GM12878 (cell line): ENCODE measurements around the gene CA11. TPM values are rescaled to one million over a fixed set of nuclear protein-coding genes. Genes with fewer than 3 reads are reported as not detected.

Experiments
- ATAC-seq: fragments of 200-7000 bp; cut with Tn5 transposase; 3 replicates; pipeline ENCODE4 v1.9.1; 2020; ENCODE audit warnings: mild to moderate bottlenecking, moderate library complexity
- BruUV-seq: library from RNA; stranded (reverse); fragments of 400-500 nt; replicated peaks from 2 replicates; lab custom pipeline; 2021; lab: Mats Ljungman, UMichigan
- CTCF ChIA-PET: fragments of 300-600 bp; sonication (Branson Sonifier 250); formaldehyde crosslinking; extraction: SDS; loops from one replicate; lab custom pipeline; 2021; ENCODE audit warnings: inconsistent platforms; lab: Yijun Ruan, JAX
- POLR2A ChIA-PET: fragments of 350-600 bp; formaldehyde crosslinking; extraction: SDS; loops from one replicate; lab custom pipeline; 2021; ENCODE audit warnings: inconsistent platforms; lab: Charles Lee
- RAD21 ChIA-PET: fragments of 300-600 bp; sonication (Branson Sonifier 250); formaldehyde crosslinking; loops from one replicate; lab custom pipeline; 2023; ENCODE audit warnings: antibody characterized with exemption; ENCODE audit not compliant: unreplicated experiment; lab: Charles Lee
- SMC1A ChIA-PET: fragments of 300-600 bp; sonication (Branson Sonifier 250); formaldehyde crosslinking; loops from one replicate; lab custom pipeline; 2023; ENCODE audit not compliant: unreplicated experiment, uncharacterized antibody; lab: Charles Lee
- DNase-seq: peaks from one replicate; pipeline ENCODE4 v3.0.0-alpha.2; 2011; ENCODE audit warnings: low read depth, low spot score
- FAIRE-seq: peaks from 3 replicates; lab custom pipeline; 2011; peaks lifted over from hg19 to GRCh38; lab: Jason Lieb, UNC
- H2AFZ ChIP-seq: 2 replicates; pipeline ENCODE4 v1.6.0; 2011; ENCODE audit warnings: low read depth, low read length, control low read depth; ENCODE audit not compliant: control insufficient read depth
- H3K27ac ChIP-seq: 2 replicates; pipeline ENCODE4 v1.5.1; 2011; ENCODE audit warnings: control low read depth; ENCODE audit not compliant: control insufficient read depth, insufficient read depth
- H3K27me3 ChIP-seq, 2 experiments: replicated peaks in 1 of 2; 2 replicates each; pipeline versions ENCODE4 v1.6.0 to v1.6.1; 2011; ENCODE audit warnings: low read length in 1 of 2; ENCODE audit not compliant: control insufficient read depth in 2 of 2, insufficient read depth in 2 of 2
- H3K36me3 ChIP-seq, 2 experiments: 2 replicates each; pipeline ENCODE4 v1.5.1; 2011; ENCODE audit warnings: low read length in 1 of 2; ENCODE audit not compliant: control insufficient read depth in 2 of 2, insufficient read depth in 2 of 2
- H3K4me1 ChIP-seq: 2 replicates; pipeline ENCODE4 v1.6.1; 2011; ENCODE audit warnings: mild to moderate bottlenecking, low read length, moderate library complexity, mixed read lengths; ENCODE audit not compliant: control insufficient read depth, insufficient read depth
- H3K4me2 ChIP-seq: 2 replicates; pipeline ENCODE4 v1.6.0; 2011; ENCODE audit warnings: control low read depth; ENCODE audit not compliant: control insufficient read depth, insufficient read depth
- H3K4me3 ChIP-seq: fragments of 200-600 bp; sonication (generic); 2 replicates; pipeline ENCODE4 v1.5.1; 2016
- H3K79me2 ChIP-seq: 2 replicates; pipeline ENCODE4 v1.6.0; 2011; ENCODE audit warnings: low read length; ENCODE audit not compliant: control insufficient read depth, insufficient read depth
- H3K9ac ChIP-seq: 2 replicates; pipeline ENCODE4 v1.8.0; 2011; ENCODE audit warnings: low read length, control low read depth, mixed read lengths; ENCODE audit not compliant: control insufficient read depth, insufficient read depth
- H3K9me3 ChIP-seq: replicated peaks from 3 replicates; pipeline ENCODE4 v1.5.1; 2011; ENCODE audit warnings: mild to moderate bottlenecking, low read length; ENCODE audit not compliant: control insufficient read depth, insufficient read depth
- H4K20me1 ChIP-seq: 2 replicates; pipeline ENCODE4 v1.6.0; 2011; ENCODE audit not compliant: control insufficient read depth, insufficient read depth
- CREB1 ChIP-seq: IDR thresholded peaks from 2 replicates; pipeline ENCODE4 v1.6.1; 2012; ENCODE audit warnings: low read depth, mild to moderate bottlenecking, inconsistent platforms
- EZH2 ChIP-seq: IDR thresholded peaks from 2 replicates; pipeline ENCODE4 v1.6.1; 2012; ENCODE audit warnings: low read depth, mild to moderate bottlenecking, control low read depth, inconsistent platforms, low read length, borderline replicate concordance; ENCODE audit not compliant: control insufficient read depth
- KAT2A ChIP-seq: conservative IDR thresholded peaks from 2 replicates; pipeline ENCODE4 v1.6.1; 2011; ENCODE audit warnings: low read depth, low read length; ENCODE audit not compliant: control insufficient read depth
- MAX ChIP-seq: IDR thresholded peaks from 2 replicates; pipeline ENCODE4 v1.6.1; 2012; ENCODE audit warnings: low read depth, low read length, improper control_type of control experiment
- MLLT1 ChIP-seq: fragments of 450-650 bp; IDR thresholded peaks from 2 replicates; pipeline ENCODE4 v1.6.1; 2016; ENCODE audit warnings: mild to moderate bottlenecking
- MTA3 ChIP-seq: IDR thresholded peaks from 2 replicates; pipeline ENCODE4 v1.6.1; 2012; ENCODE audit warnings: low read length, inconsistent platforms, borderline replicate concordance
- NFXL1 ChIP-seq: fragments of 450-650 bp; IDR thresholded peaks from 2 replicates; pipeline ENCODE4 v1.6.1; 2017; ENCODE audit warnings: antibody characterized with exemption, mild to moderate bottlenecking, borderline replicate concordance
- NKRF ChIP-seq: fragments of 450-650 bp; conservative IDR thresholded peaks from 2 replicates; pipeline ENCODE4 v1.6.1; 2017; ENCODE audit warnings: mild to moderate bottlenecking, moderate library complexity
- NR2C2 ChIP-seq: IDR thresholded peaks from 2 replicates; pipeline ENCODE4 v1.6.1; 2011; ENCODE audit warnings: borderline replicate concordance, low read depth; ENCODE audit not compliant: control insufficient read depth, insufficient read length
- RAD21 ChIP-seq: IDR thresholded peaks from 2 replicates; pipeline ENCODE4 v1.6.1; 2011; ENCODE audit warnings: mild to moderate bottlenecking, low read depth, low read length, moderate library complexity; ENCODE audit not compliant: insufficient read depth
- RCOR1 ChIP-seq: conservative IDR thresholded peaks from 2 replicates; pipeline ENCODE4 v1.6.1; 2012; ENCODE audit warnings: low read depth, low read length, improper control_type of control experiment
- SRF ChIP-seq, 2 experiments: IDR thresholded peaks; 2 replicates each; pipeline ENCODE4 v1.6.1; 2011; ENCODE audit warnings: low read depth in 2 of 2, low read length in 2 of 2, mild to moderate bottlenecking in 1 of 2, moderate library complexity in 1 of 2
- STAT1 ChIP-seq: fragments of 450-650 bp; conservative IDR thresholded peaks from 2 replicates; pipeline ENCODE4 v1.6.1; 2014; ENCODE audit warnings: antibody characterized with exemption, mild to moderate bottlenecking
- STAT3 ChIP-seq: IDR thresholded peaks from 2 replicates; pipeline ENCODE4 v1.6.1; 2011; ENCODE audit warnings: low read depth, low read length, improper control_type of control experiment
- SUZ12 ChIP-seq: fragments of 200-600 bp; sonication (generic); IDR thresholded peaks from one replicate; pipeline ENCODE4 v1.6.1; 2018; ENCODE audit warnings: antibody characterized with exemption, mild to moderate bottlenecking; ENCODE audit not compliant: unreplicated experiment
- TARDBP ChIP-seq: IDR thresholded peaks from 2 replicates; pipeline ENCODE4 v1.6.1; 2016; ENCODE audit warnings: borderline replicate concordance
- WGBS: methylation state at CpG from one replicate; pipeline ENCODE4 v1.1.6; 2016; ENCODE audit warnings: low lambda C conversion rate; ENCODE audit not compliant: insufficient replicate concordance, insufficient coverage; ENCODE audit errors: missing lambda C conversion rate; 5-methylcytosine and 5-hydroxymethylcytosine counted together
- in situ Hi-C: fragments of 300-500 bp; cut with MboI; formaldehyde crosslinking; loops from 9 replicates; pipeline ENCODE4 v1.14.3; 2018; ENCODE audit warnings: mixed read lengths
- intact Hi-C: fragments of 100-400 bp; cut with micrococcal nuclease; formaldehyde crosslinking; loops from one replicate; pipeline ENCODE4 v1.14.2; 2022; ENCODE audit not compliant: unreplicated experiment
- polyA plus RNA-seq, 11 experiments: library from polyadenylated mRNA; depleted of rRNA in 4 of 11; unstranded in 6 of 11; stranded (reverse) in 5 of 11; fragments of >200 nt; fragmentation: Nextera tagmentation in 4 of 11; fragmentation: Illumina TruSeq in 1 of 11; extraction: Ambion mirVana in 4 of 11; extraction: Trizol in 1 of 11; gene quantifications; 1 replicate in 1 of 11; 2 replicates in 10 of 11; pipeline versions ENCODE4 v1.2.1 to v1.2.3, GENCODE V29; 2011 to 2016; ENCODE audit warnings: inconsistent platforms in 2 of 11, missing spikeins in 2 of 11, low read depth in 1 of 11
- total RNA-seq, 4 experiments: library from RNA; depleted of rRNA in 3 of 4; stranded (reverse); fragments of >200 nt in 3 of 4; fragmentation: Illumina TruSeq in 1 of 4; extraction: Trizol in 1 of 4; gene quantifications; 2 replicates each; pipeline versions ENCODE4 v1.2.1 to v1.2.3, GENCODE V29; 2013 to 2021

The CA11 gene
- total and polyA plus RNA-seq, 10 of the 15 experiments (the other 5 are each of a cell fraction or from before 2014, with no cell fraction given): 1.7 to 7.5 (median 2.4) TPM

- no peak for TF ChIP-seq CREB1
These were observed 9.0 kb downstream of the CA11 start, which contains the start of gene DBP (continued) for GRCh38 chr19:48636859-48637448.

- no peaks in the 10 kb centered on the region for H3K27me3 ChIP-seq
- WGBS: 1% methylated on average over 35 of the region's 35 CpGs
- in situ Hi-C loops (loop anchor here (25.0 kb wide), 1 partner anchor 1251 kb away; the partner anchor contains the start of genes AKT1S1, IL4I1 and TBC1D17), intact Hi-C loops (loop anchor here (10.0 kb wide), 1 partner anchor 329 kb away; the partner anchor contains the start of gene FTL)
- H2AFZ ChIP-seq: peak overlapping the region; percentile 64; the same call in 1 of the 2 replicates
- peak overlapping the region; percentile 48 for H3K27ac ChIP-seq
- DNase-seq: no peak
- no peak for ATAC-seq
- RAD21 ChIA-PET: no interaction called here
- H3K36me3 ChIP-seq: no peaks in the 10 kb centered on the region
- H4K20me1 ChIP-seq: no peaks in the 10 kb centered on the region
- SMC1A ChIA-PET: no interaction called here
- no TSS peak for BruUV-seq
- peak overlapping the region; percentile 86 for H3K4me2 ChIP-seq
- CTCF ChIA-PET: no interaction called here
- FAIRE-seq: no peak
- POLR2A ChIA-PET: interaction anchor here (0.6 to 1.0 kb wide), 3 partner anchors 27 to 250 kb away, joined by 3 to 11 read pairs (median 5); no protein-coding TSS in a partner anchor
- peak overlapping the region; percentile 89 for H3K4me3 ChIP-seq
- peak overlapping the region; percentile 79 for H3K9ac ChIP-seq
- peaks cover 28% of the 10 kb centered on the region for H3K4me1 ChIP-seq
- peaks cover 5% of the 10 kb centered on the region for H3K79me2 ChIP-seq
- no peaks in the 10 kb centered on the region for H3K9me3 ChIP-seq
- TF ChIP-seq CREB1 (no peak), MAX (no peak), STAT1 (no peak), KAT2A (no peak), SRF (IDR thresholded peaks at IDR 0.05; ENCODE audit: low read depth in 2 of 2, low read length in 2 of 2) (no peak), SUZ12 (no peak), EZH2 (no peak), TARDBP (no peak), NFXL1 (0 out of 2 replicates have a peak, but pooled peaks have one; percentile 35), RCOR1 (no peak), MTA3 (no peak), RAD21 (no peak), MLLT1 (peak; percentile 65; the same call in 1 of the 2 replicates), NR2C2 (no peak), NKRF (no peak), STAT3 (no peak)
These were observed 9.8 kb downstream of the CA11 start for GRCh38 chr19:48635966-48636858.
